Activated naive CD4-positive, alpha-beta T cell (primary cell): Measurements from ENCODE around the gene VMP1.
"Not testable (repeated sequence)": the region's sequence is repeated elsewhere in the genome, so short reads cannot be mapped to it uniquely, and the experiment has no call there.

ENCODE experiments used
- DNase-seq, 4 experiments: peaks; one replicate each; lab custom pipeline; 2025; lab: John Stamatoyannopoulos, UW

Gene VMP1

GRCh38 chr17:59779521-59779920, 72.1 kb downstream of the VMP1 start:
- no peak for DNase-seq

GRCh38 chr17:59780548-59780947, 73.1 kb downstream of the VMP1 start:
- not testable (repeated sequence) for DNase-seq

DNA sequence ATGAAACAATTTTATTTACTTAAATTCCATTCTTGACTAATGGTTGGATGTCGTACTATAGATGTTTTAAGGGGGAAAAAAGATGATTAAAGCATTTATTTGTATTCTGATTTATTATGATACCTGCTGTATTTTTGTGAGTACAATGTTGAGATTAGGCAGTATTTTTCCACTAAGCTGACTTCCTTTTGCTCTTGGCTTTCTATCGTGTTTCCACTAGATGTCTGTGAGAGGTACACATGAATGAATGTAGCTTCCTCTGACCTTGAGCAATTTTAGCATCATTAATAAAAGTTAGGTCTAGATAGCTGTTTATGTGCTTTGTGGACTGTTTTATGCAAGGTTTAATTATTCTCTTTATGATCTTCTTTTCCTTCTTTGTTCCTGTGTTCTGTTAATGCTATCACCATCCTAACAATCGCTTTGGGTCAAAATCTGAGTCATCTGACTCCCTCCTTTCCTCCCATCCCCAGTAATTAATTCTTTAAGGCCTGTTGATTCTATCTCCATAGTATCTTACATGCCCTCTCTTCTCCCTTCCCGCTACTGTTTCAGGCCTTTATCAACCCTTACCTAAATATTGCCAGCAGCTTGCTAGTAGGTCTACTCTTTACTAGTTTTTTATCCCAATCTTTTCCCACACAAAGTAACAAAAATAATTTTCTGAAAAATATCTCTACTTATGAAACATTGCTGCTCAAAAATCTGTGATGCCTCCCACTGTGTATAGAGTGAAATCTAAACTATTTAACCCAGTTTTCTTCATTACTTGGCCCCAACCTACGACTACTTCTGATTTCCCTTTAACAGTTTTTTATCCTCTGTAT, 76.0 kb downstream of the VMP1 start:
- DNase-seq: no peak

DNA sequence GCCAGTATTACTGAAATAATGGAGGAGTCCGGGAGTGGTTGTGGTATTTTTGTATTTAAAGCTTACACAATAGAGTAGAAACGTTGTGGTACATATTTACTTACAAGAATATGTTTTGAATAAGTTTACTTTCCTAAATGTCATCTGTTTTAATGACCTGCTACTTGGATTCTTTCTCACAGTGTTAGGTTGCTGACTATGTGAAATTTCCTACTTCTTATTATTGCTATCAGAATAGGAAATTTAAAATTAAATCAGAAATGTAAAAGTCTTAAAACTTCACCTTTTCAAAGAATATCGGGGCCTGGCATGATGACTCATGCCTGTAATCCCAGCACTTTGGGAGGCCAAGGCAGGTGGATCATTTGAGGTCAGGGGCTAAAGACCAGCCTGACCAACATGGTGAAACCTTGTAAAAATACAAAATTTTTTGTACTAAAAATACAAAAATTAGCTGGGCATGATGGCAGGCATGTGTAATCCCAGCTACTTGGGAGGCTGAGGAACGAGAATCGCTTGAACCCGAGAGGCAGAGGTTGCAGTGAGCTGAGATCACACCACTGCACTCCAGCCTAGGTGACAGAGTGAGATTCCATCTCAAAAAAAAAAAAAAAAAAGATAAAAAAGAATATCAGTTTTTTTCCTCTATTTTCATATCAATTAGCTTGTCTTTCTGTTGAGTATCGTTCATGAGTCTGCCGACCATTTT, 77.8 kb downstream of the VMP1 start:
- DNase-seq: no peak

GRCh38 chr17:59786213-59786535, 78.7 kb downstream of the VMP1 start:
- DNase-seq: no peak

DNA sequence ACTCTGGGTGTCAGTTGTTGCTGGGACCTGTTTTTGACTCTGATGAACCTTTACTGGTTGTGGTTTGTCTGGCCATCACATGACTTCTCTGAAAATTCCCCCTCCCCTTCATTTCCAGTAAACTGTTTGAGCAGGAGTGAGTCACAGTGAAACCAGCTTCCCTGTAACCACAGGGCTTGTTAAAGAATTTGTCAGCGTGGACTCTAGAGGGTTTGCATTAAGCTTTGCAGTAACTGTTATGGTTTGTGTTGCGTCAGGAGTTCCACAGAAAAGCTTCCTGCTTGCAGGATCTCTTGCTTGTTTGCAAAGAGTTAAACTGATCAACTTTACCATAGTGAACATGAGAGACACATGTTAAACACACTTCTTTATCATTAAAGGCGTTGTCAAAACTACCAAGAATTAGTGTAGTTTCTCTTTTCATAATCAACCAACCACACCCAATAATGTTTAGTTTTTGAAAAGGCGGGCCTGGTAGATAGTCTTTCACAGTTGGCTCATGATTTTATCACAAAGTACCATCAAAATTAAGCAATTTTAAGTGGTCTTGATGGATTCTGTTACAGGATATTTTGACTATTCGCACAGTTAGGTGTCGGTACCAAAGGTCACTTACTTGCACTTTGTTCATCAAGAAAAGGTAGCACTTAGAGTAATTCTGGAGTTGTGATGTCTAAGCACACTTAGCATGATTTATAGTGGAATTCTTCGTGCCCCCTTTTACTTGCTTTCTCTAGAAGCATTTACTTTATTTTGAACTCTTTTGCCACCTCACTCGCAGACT, 79.3 kb downstream of the VMP1 start:
- DNase-seq: peak in 3 of 4 experiments; percentile 15 to 23 (median 18)

- not testable (repeated sequence) for DNase-seq
These were observed 82.4 kb downstream of the VMP1 start for GRCh38 chr17:59789849-59790248.

DNA sequence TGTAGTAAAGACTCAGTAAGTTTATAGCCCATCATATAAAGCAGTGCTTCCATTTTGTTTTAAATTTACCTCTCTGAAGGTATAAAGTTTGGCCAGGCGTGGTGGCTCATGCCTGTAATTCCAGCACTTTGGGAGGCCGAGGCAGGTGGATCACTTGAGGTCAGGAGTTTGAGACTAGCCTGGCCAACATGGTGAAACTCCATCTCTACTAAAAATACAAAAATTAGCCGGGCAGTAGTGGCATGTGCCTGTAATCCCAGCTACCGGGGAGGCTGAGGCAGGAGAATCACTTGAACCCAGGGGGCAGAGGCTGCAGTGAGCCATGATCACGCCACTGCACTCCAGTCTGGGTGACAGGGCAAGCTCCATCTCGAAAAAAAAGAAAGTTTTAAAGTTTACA, 83.0 kb downstream of the VMP1 start:
- DNase-seq: not testable (repeated sequence)

DNA sequence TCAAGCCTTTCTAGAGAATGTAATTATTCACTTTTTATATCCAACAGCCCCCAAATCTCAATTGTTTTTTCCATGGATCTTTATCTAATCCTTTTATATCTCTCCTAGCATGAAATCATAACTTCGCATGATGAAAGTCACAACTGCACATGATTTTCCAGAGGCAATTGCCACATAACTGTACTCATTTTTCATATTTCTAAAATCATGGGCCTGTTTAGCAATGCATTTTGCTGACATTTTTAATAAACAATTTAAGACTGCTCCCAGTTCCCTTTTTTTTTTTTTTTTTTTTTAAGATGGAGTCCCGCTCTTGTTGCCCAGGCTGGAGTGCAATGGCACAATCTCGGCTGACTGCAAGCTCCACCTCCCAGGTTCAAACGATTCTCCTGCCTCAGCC, 83.5 kb downstream of the VMP1 start:
- no peak for DNase-seq

- DNase-seq: no peak
These were observed 84.4 kb downstream of the VMP1 start for GRCh38 chr17:59791603-59792457.

DNA sequence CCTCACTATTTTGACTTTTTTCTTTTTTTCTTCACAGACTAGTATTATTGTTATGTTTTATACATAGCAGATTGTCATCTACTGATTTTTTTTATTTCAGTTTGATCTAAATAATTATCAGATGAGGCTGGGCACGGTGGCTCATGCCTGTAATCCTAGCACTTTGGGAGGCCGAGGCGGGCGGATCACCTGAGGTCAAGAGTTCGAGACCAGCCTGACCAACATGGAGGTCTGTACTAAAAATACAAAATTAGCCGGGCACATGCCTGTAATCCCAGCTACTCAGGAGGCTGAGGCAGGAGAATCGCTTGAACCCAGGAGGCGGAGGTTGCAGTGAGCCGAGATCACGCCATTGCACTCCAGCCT, 85.0 kb downstream of the VMP1 start:
- DNase-seq: not testable (repeated sequence)

GRCh38 chr17:59793205-59793604, 85.8 kb downstream of the VMP1 start:
- DNase-seq: no peak

DNA sequence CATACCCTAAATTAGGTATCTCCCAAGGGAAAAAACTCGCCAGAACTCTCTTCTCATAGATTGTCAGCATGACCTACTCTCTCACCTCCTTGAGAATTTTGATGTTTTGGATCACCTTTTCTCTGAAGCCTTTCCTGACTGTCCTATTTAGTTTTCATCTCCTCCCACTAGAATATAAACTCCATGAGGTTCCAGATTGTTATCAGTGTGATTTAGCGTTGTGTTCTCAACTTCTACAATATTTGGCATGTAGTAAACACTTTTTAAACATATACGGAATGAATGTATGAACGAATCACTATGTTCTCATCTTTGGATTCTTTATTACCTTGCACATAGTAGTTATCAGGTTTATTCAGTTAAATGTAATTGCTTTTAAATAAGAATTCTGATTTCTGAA, 88.7 kb downstream of the VMP1 start:
- DNase-seq: no peak

DNA sequence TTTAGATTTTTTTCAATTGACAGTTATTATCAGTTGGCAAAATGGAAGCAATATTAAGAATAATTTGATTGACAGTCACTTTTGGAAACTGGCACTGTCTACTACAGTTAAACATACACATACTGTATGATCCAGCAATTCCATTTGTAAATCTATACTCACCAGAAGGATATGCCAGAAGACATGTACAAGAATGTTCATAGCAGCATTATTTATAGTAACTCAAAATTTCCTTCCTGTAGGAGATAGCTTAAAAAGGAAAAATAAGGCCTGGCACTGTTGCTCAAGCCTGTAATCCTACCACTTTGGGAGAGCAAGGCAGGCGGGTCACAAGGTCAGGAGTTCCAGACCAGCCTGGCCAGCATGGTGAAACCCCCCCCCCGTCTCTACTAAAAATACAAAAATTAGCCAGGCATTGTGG, 89.3 kb downstream of the VMP1 start:
- no peak for DNase-seq

- no peak for DNase-seq
These were observed 90.7 kb downstream of the VMP1 start for GRCh38 chr17:59798111-59798510.

- no peak for DNase-seq
These were observed 93.1 kb downstream of the VMP1 start for GRCh38 chr17:59800530-59800942.

GRCh38 chr17:59802160-59802559, 94.7 kb downstream of the VMP1 start:
- no peak for DNase-seq

- DNase-seq: no peak
These were observed 97.5 kb downstream of the VMP1 start for GRCh38 chr17:59804901-59805465.

- not testable (repeated sequence) for DNase-seq
These were observed 98.9 kb downstream of the VMP1 start for GRCh38 chr17:59806322-59806721.

GRCh38 chr17:59807892-59808509, 100.5 kb downstream of the VMP1 start:
- no peak for DNase-seq

DNA sequence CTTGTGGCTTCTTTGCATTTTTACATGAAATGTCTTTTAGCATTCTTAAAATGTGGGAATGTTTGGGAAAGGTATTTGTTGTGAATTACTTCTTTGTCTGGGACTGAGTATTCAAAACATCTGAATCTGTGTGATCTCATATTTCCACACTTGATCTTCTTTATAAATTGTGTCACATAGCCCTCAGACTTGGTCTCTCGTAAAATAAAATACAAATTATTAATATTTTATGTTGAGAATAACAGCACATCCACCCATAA, 103.4 kb downstream of the VMP1 start:
- no peak for DNase-seq
